Astrocyte (in vitro differentiated cells and primary cell): ENCODE results near the gene MTCP1. TPM values are rescaled to one million over a fixed set of nuclear protein-coding genes. Genes with fewer than 3 reads are reported as not detected.

ENCODE experiments used
- DNase-seq: peaks from one replicate; pipeline ENCODE4 v3.0.0-alpha.2; 2010; ENCODE audit warnings: low read depth
- FAIRE-seq: peaks from 2 replicates; lab custom pipeline; 2011; peaks lifted over from hg19 to GRCh38; lab: Jason Lieb, UNC
- H2AFZ ChIP-seq: 2 replicates; pipeline ENCODE4 v1.6.0; 2012; ENCODE audit warnings: low read depth, low read length, inconsistent platforms
- H3K27ac ChIP-seq: 2 replicates; pipeline ENCODE4 v1.5.1; 2011; ENCODE audit warnings: low read depth, low read length, inconsistent platforms
- H3K27me3 ChIP-seq: 2 replicates; pipeline ENCODE4 v1.6.0; 2011; ENCODE audit warnings: low read length, inconsistent platforms; ENCODE audit not compliant: insufficient read depth
- H3K36me3 ChIP-seq: 2 replicates; pipeline ENCODE4 v1.5.1; 2011; ENCODE audit warnings: low read length, inconsistent platforms; ENCODE audit not compliant: insufficient read depth
- H3K4me1 ChIP-seq: 2 replicates; pipeline ENCODE4 v1.5.1; 2011; ENCODE audit warnings: low read length, inconsistent platforms; ENCODE audit not compliant: insufficient read depth
- H3K4me2 ChIP-seq: 2 replicates; pipeline ENCODE4 v1.6.0; 2012; ENCODE audit warnings: low read length, inconsistent platforms
- H3K4me3 ChIP-seq: 2 replicates; pipeline ENCODE4 v1.5.1; 2011; ENCODE audit warnings: low read depth, mild to moderate bottlenecking, low read length, inconsistent platforms; ENCODE audit not compliant: insufficient read depth
- H3K79me2 ChIP-seq: 2 replicates; pipeline ENCODE4 v1.6.0; 2012; ENCODE audit warnings: mild to moderate bottlenecking, low read length, inconsistent platforms; ENCODE audit not compliant: insufficient read depth
- H3K9ac ChIP-seq: 2 replicates; pipeline ENCODE4 v1.6.0; 2012; ENCODE audit warnings: mild to moderate bottlenecking, low read length, inconsistent platforms
- H3K9me3 ChIP-seq: 2 replicates; pipeline ENCODE4 v1.5.1; 2012; ENCODE audit warnings: low read depth, mild to moderate bottlenecking, low read length, inconsistent platforms; ENCODE audit not compliant: insufficient read depth
- H4K20me1 ChIP-seq: 2 replicates; pipeline ENCODE4 v1.6.0; 2012; ENCODE audit warnings: low read length, inconsistent platforms; ENCODE audit not compliant: insufficient read depth
- H3K27ac Mint-ChIP-seq: one replicate; pipeline ENCODE4 v1.8.0; 2021; ENCODE audit warnings: mild to moderate bottlenecking, mixed read lengths; ENCODE audit not compliant: unreplicated experiment
- H3K27me3 Mint-ChIP-seq: one replicate; pipeline ENCODE4 v1.8.0; 2021; ENCODE audit warnings: low read depth, mixed read lengths; ENCODE audit not compliant: unreplicated experiment
- H3K36me3 Mint-ChIP-seq: one replicate; pipeline ENCODE4 v1.8.0; 2021; ENCODE audit warnings: low read depth, mixed read lengths; ENCODE audit not compliant: unreplicated experiment
- H3K4me1 Mint-ChIP-seq: one replicate; pipeline ENCODE4 v1.8.0; 2021; ENCODE audit warnings: low read depth, mixed read lengths; ENCODE audit not compliant: unreplicated experiment
- H3K4me3 Mint-ChIP-seq: one replicate; pipeline ENCODE4 v1.8.0; 2021; ENCODE audit warnings: mild to moderate bottlenecking, moderate library complexity, mixed read lengths; ENCODE audit not compliant: unreplicated experiment
- H3K9me3 Mint-ChIP-seq: one replicate; pipeline ENCODE4 v1.8.0; 2021; ENCODE audit warnings: mild to moderate bottlenecking, mixed read lengths; ENCODE audit not compliant: unreplicated experiment
- CTCF ChIP-seq: IDR thresholded peaks from 2 replicates; pipeline ENCODE4 v1.5.1; 2011; ENCODE audit warnings: low read depth, mild to moderate bottlenecking, inconsistent platforms, low read length, moderate library complexity; ENCODE audit not compliant: insufficient read depth
- EZH2 ChIP-seq: IDR thresholded peaks from 2 replicates; pipeline ENCODE4 v1.6.1; 2012; ENCODE audit warnings: mild to moderate bottlenecking, low read length, inconsistent platforms; ENCODE audit not compliant: insufficient read depth
- total RNA-seq: library from RNA; stranded (reverse); gene quantifications from 2 replicates; pipeline ENCODE4 v1.2.1, GENCODE V29; 2021

Gene MTCP1
- total RNA-seq, 1 donor from 2014 or later, result 8.9 TPM

- Mint-ChIP-seq H3K4me1 (peaks cover 5% of the 10 kb centered on the region), H3K27me3 (no peaks in the 10 kb centered on the region), H3K27ac (peak overlapping the region; percentile 92), H3K9me3 (no peaks in the 10 kb centered on the region), H3K36me3 (no peaks in the 10 kb centered on the region), H3K4me3 (peak overlapping the region; percentile 70)
- Histone ChIP-seq H3K27me3 (no peaks in the 10 kb centered on the region), H3K4me1 (peaks cover 3% of the 10 kb centered on the region), H3K9ac (peak overlapping the region; percentile 31), H3K4me2 (peak overlapping the region; percentile 91), H3K36me3 (no peaks in the 10 kb centered on the region), H2AFZ (no peak overlapping the region), H4K20me1 (no peaks in the 10 kb centered on the region), H3K79me2 (peaks cover 26% of the 10 kb centered on the region), H3K9me3 (no peaks in the 10 kb centered on the region), H3K4me3 (no peak overlapping the region), H3K27ac (no peak overlapping the region)
- FAIRE-seq, result peak; percentile 39
- no peak for TF ChIP-seq CTCF
- no peak for TF ChIP-seq EZH2
- peak; percentile 61 for DNase-seq
Measured at GRCh38 chrX:155028877-155029291, 42.1 kb downstream of the MTCP1 start.

- Histone ChIP-seq H3K9ac (peak overlapping the region; percentile 99), H3K36me3 (no peaks in the 10 kb centered on the region), H3K79me2 (peaks cover 22% of the 10 kb centered on the region), H3K4me1 (peaks cover 3% of the 10 kb centered on the region), H2AFZ (no peak overlapping the region), H3K9me3 (no peaks in the 10 kb centered on the region), H3K27me3 (no peaks in the 10 kb centered on the region), H3K27ac (peak overlapping the region; percentile 97), H4K20me1 (no peaks in the 10 kb centered on the region), H3K4me3 (peak overlapping the region; percentile 87), H3K4me2 (peak overlapping the region; percentile 91)
- FAIRE-seq (no peak), DNase-seq (no peak)
- no peaks in the 10 kb centered on the region for H3K36me3 Mint-ChIP-seq
- no peaks in the 10 kb centered on the region for H3K9me3 Mint-ChIP-seq
- no peak overlapping the region for H3K27ac Mint-ChIP-seq
- peaks cover 5% of the 10 kb centered on the region for H3K4me1 Mint-ChIP-seq
- H3K4me3 Mint-ChIP-seq, result peak overlapping the region; percentile 88
- H3K27me3 Mint-ChIP-seq, result no peaks in the 10 kb centered on the region
- TF ChIP-seq CTCF (no peak), EZH2 (no peak)
Measured at GRCh38 chrX:155028129-155028528, 42.8 kb downstream of the MTCP1 start.

DNA sequence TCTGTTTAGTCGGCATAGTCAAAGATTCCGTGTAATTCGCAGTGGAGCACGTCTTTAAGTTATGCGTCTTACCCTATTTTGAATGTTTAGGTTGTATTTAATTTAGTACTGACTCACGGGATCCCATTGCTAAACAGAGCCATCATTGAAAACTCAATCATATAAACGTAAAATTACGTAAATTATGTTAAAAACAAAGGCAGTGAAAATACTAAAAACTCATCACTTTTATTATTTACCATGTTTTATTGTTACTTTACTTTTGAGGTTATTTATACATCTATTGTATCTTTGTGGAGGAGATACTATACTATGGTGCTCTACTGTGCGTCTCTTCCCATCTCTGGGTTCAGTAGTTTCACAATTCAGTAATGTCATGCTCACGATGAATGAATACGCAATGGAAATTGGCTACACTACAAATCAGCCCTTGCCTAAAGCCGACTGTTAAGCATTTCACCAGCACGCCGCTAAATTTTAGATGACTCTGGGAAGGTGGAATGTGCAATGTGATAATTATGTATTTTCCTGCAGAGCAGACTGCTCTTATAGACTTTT, 43.3 kb downstream of the MTCP1 start:
- Histone ChIP-seq H3K27me3 (no peaks in the 10 kb centered on the region), H3K4me1 (peaks cover 3% of the 10 kb centered on the region), H3K27ac (peak overlapping the region; percentile 97), H3K4me2 (peak overlapping the region; percentile 91), H2AFZ (peak overlapping the region; percentile 71), H3K36me3 (no peaks in the 10 kb centered on the region), H3K9ac (peak overlapping the region; percentile 99), H3K4me3 (peak overlapping the region; percentile 87), H4K20me1 (no peaks in the 10 kb centered on the region), H3K9me3 (no peaks in the 10 kb centered on the region), H3K79me2 (peaks cover 21% of the 10 kb centered on the region)
- peaks cover 5% of the 10 kb centered on the region for H3K4me1 Mint-ChIP-seq
- TF ChIP-seq CTCF (no peak), EZH2 (no peak)
- DNase-seq, result peak; percentile 71
- peak overlapping the region; percentile 88 for H3K4me3 Mint-ChIP-seq
- H3K27ac Mint-ChIP-seq, result peak overlapping the region; percentile 66
- H3K9me3 Mint-ChIP-seq, result no peaks in the 10 kb centered on the region
- H3K36me3 Mint-ChIP-seq, result no peaks in the 10 kb centered on the region
- peak; percentile 73 for FAIRE-seq
- no peaks in the 10 kb centered on the region for H3K27me3 Mint-ChIP-seq
